Ureter (tissue), 1 donor: ENCODE measurements around the gene NECAB3. TPM values are rescaled to one million over a fixed set of nuclear protein-coding genes. Genes with fewer than 3 reads are reported as not detected.
"Not testable (repeated sequence)": the region's sequence is repeated elsewhere in the genome, so short reads cannot be mapped to it uniquely, and the experiment has no call there.

Experiments
- DNase-seq: peaks from one replicate; pipeline ENCODE4 v3.0.0-alpha.2; 2020; ENCODE audit warnings: low spot score
- total RNA-seq: library from RNA; stranded (reverse); gene quantifications from one replicate; pipeline ENCODE4 v1.2.4, GENCODE V29; 2023
- donor health status: DM: yes; HTN: yes; CAD: no.

NECAB3 gene
- total RNA-seq, 1 donor from 2014 or later, result 38.6 TPM

DNA sequence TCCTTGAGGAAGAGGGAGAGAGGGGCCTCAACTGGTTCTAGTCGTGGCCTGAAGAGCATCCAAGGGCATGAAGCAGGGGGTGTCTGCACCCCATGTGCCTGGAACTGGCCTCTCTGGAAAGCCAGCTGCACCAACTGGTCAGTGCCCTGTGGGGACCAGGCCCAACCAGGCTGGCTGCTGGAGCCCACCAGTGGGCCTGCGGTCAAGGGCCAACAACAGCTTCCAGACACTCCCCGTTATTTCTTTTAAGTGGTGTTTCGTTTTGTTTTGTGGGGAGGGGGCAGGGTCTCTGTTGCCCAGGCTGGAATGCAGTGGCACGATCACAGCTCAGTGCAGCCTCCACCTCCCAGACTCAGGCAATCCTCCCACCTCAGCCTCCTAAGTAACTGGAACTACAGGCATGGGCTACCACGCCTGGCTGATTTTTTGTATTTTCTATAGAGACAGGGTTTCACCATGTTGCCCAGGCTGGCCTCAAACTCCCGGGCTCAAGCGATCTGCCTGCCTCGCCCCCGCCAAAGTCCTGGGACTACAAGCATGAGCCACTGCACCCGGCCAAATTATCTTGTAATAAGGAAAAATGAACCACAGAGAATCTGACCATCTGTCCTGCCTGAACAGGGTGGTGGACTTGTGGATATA is 24.0 kb downstream of the NECAB3 start:
- DNase-seq, result no peak

DNA sequence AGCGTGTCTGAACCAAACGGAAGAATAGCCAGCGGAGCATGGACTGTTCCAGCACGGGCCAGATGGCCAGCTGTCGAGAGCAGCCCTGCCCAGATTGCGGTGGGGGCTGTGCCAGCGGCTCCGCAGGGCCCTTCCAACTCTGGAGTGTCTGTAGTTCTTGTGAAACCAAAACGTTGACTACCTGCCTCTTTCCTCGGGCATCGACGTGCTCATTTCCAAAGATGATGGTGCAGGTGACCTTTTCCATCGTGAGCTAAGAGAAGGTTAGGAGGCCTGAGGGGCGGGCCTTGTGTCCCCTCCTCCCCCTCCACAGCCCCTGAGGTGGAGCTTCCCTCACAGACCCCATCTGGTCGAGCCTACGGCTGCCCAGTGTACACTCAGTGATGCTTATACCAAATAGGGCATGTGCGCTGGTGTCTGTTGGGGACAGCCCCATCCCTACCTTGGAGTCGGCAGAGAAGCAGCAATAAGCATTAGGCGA is 25.0 kb downstream of the NECAB3 start:
- no peak for DNase-seq

DNA sequence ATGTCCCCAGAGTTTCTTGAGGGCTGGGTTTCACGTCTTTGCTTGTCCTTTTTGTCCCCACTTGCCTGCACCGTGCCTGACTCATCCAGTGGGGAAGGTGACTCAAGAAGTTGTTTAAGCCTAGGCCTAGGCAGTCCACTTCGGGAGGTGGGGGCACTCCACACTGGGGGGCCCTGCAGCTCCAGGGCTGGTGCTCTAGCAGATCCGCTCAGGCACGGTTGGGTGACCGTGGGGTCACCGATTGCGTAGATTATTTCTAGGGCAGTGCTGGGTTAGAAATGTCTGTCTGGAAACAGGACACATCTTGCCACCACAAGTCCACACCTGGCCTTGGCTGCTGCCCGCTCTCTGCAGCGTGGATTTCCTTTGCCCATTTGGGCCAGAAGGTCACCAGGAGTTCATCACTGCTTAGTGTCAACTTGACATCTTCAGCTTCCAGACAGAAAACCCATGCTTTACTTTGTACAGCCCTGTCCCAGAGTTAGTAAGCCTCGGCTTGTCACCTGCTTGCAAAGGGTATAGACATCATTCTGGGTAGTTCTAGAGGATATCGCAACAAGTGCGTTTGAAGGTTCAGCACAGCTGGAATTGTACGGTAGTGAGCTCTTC is 25.7 kb downstream of the NECAB3 start:
- DNase-seq, result no peak

DNA sequence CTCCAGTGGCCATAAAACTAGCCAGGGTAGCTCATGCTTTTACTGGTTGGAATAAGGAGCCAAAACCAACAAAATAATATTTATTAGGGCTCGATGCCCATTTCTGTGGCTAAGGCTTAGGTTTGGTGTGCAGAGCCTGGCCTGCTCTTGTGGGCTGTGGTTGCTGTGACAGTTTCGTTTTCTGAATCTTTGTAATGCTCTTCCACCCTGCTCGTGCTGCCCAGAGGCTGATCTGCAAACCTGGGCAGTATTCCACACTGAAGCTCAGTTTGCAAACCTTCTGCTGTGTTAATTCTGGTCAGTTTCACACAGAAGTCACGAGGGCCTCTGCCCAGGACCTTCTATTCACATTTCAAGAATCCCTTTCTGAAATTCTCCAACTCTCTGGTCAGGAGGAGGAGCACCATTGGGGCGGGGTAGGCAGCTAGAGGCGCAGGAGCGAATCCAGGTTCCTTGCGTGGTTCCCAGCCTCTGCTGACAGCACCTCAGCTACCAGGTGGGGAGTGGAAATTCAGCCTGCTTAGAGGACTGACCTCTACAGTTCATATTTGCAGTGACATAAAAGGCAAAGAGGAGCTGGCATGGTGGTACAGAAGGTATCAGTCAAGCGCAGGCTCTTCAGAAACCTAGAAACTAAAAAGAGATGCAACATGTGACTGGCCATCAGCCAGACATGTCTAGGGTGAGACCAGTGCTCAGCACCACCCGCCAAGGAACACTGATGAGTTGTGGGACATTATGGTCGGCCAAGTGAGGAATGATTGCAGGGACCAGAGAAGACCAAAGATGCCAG is 26.4 kb downstream of the NECAB3 start:
- DNase-seq, result no peak

DNA sequence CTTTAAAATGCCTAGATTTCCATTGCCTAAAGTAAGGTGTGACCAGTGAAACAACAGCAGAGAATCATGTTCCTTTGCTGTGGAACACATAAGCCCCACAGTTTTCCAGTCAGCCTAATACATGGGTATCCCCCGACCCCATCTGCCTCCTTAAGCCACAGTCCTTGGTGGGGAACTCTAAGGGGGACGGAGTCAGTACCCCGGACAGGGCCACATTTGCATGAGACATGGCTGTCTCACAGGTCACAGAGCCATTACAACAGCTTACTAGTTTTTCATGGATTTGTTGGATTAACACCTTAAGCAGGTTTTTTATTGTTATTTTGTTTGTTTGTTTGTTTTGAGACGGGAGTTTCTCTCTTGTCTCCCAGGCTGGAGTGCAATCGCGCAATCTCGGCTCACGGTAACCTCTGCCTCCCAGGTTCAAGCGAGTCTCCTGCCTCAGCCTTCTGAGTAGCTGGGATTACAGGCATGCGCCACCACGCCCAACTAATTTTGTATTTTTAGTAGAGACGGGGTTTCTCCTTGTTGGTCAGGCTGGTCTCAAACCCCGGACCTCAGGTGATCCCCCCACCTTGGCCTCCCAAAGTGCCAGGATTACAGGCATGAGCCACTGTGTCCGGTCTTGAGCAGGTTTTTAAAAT is 27.1 kb downstream of the NECAB3 start:
- not testable (repeated sequence) for DNase-seq

DNA sequence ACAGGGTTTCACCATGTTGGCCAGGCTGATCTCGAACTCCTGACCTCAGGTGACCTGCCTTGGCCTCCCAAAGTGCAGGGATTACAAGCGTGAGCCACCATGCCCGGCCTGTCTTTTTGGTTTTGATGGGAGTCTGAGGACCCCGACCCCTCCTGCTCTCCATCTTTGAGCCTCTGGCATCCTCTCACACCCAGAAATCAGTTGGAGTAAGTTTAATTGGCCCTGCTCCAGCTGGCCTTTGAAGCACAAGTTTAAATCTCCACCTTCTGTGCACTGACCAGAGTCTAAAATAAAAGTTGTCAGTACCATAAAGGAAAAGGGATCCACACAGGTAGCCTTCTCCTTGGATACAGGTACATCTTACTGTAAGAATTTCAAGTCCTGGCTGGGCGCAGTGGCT is 28.0 kb downstream of the NECAB3 start:
- DNase-seq, result no peak

DNA sequence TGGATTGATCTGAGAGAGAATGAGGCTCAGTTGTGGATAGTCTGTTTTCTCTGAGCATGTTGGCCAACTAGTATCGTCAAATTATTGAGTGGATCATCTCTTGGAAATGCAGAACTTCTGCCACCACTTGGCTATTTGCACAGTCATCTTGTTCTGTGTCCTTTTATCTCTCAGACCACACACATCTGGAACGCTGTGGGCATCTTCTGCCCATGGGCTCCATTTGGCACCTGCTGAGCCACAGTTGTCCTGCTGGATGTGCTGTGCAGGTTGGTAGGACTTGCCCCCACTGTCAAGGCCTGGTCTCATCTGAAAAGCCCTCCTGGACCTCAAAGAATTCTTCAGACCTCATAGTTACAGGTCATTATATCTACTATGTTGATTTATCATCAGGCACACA is 28.8 kb downstream of the NECAB3 start:
- DNase-seq, result no peak

DNA sequence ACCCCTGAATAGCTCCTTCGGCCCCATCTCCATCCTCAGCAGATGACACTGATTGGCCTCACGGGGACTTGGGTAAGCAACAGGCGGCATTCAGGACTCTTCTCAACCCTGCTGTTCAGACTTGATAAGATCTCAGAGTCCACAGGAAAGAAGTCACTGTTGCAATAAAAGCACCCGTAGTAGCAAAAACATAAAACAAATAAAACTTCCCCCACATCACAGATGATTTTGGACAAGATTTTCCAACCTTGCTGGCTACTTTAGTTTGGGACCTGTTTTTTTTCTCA is 29.2 kb downstream of the NECAB3 start:
- no peak for DNase-seq

DNA sequence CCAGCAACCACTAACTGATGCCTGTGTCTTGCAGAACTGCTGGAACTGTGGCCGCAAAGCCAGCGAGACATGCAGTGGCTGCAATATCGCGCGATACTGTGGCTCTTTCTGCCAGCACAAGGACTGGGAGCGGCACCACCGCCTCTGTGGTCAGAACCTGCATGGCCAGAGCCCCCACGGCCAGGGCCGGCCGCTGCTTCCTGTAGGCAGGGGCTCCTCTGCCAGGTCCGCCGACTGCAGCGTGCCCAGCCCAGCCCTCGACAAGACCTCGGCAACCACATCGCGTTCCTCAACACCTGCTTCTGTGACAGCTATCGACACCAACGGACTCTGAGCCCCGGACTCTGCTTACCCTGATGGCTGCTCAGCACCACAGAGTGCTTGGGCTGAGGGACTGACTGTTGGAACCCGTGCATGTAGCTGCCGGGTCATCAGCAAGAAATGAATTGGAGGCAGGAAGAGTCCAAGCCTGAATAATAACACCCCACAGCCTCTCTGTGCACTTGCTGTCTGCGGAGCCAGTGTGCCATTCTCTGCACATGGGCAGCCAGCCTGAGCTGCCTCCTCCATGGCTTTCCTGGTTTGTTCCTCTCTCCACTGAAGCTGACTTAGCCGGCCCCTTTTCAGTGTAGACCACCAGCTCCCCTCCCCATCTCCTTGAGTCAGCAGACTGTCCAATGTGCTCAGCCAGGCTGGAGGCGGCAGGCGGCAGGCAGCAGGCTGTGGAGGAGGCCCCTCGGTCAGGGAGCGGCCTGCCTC is 29.7 kb downstream of the NECAB3 start:
- no peak for DNase-seq

DNA sequence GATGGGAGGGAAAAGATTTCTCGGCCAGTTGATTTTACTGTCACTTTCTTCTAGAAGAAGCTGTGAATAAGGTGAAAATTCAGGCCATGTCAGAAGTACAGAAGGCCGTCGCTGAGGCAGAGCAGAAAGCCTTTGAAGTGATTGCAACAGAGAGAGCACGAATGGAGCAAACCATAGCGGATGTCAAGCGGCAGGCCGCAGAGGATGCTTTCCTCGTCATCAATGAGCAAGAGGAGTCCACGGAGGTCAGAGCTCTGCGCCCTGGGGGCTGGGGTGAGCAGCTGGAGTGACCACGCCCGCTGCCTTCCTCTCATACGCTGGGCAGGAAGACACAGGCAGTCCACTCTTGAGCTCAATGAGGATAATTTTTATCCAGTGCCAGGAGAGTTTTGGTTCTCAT is 33.9 kb downstream of the NECAB3 start:
- DNase-seq, result no peak

DNA sequence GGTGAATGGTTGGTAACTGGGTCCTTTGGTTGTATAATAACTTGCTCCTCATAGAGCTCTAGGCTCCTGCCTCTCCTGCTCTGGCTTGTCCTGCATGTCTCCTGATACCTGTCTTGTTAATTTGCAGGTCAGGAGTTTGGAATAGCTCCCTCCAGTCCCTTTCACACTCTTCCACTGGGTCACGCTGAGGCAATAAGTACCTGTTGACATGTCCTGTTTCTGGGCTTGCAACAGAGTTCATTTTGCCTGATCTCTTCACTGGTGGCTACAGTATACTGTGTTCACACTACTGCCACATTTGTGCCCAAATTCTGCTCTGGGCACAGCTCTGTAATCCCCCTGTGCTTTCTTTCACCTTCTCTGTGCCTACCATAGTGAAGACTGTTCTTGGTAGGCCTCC is 37.5 kb downstream of the NECAB3 start:
- no peak for DNase-seq

DNA sequence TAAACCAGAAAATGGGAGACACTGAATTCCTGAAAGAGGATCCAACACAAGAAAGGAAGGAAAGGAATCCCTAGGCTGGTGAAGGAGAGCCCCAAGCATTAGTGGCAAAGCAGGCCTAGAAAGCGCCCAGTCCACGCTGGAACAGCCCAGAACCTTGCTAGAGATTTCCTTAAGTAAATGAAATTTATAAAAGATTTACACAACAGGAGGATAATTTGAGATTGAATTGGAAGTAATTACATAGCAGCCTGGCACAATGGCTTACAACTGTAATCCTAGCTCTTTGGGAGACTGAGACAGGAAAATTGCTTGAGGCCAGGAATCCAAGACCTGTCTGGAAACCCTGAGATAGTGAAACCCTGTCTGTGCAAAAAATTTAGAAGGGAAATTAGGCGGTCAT is 38.9 kb downstream of the NECAB3 start:
- DNase-seq, result no peak

DNA sequence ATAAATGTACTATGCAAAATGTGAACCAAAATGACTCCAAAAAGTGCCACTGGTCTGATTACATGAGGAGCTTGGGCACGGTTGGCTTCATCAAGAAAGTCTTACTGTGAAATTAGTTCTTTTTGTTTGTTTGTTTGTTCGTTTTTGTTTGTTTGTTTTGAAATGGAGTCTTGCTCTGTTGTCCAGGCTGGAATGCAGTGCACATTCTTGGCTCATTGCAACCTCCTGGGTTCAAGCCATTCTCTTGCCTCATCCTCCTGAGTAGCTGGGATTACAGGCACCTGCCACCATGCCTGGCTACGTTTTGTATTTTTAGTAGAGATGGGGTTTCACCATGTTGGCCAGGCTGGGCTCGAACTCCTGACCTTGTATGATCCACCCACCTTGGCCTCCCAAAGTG is 42.3 kb downstream of the NECAB3 start:
- not testable (repeated sequence) for DNase-seq

DNA sequence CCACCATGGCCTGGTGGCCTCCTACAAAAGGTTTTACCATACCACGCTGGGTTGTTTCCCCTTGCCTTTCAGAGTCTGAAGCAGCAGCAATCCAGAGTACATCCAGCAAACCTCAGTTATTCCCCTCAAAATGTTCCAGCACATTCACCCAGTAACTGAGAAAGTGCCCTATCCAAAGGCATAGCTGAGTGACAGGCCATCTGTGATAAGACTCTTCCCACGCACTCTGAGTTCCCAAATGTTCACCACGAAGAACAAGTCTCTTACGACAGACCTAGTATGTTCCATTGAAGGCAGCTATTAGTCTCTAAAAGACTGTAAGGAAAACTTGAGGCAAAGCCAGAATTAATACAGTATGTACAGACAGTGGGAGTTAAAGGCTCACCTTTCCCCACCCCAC is 43.7 kb downstream of the NECAB3 start:
- DNase-seq, result no peak

DNA sequence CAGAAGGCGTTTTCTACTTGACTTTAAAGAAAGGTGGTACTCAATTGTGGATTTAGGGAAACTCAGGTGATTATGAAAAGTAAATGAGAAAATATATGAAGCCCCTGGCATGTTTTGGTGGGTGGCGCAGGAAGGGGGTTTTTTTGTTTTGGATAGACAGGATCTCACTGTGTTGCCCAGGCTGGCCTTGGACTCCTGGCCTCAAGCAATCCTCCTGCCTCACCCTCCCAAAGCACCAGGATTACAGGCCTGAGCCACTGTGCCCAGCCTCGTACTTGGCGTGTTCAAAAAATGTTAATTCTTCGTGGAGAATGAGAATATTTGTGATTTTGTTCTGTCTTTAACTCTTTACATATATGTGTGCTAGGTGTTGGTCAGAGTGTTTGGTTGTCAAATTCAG is 44.2 kb downstream of the NECAB3 start:
- no peak for DNase-seq

DNA sequence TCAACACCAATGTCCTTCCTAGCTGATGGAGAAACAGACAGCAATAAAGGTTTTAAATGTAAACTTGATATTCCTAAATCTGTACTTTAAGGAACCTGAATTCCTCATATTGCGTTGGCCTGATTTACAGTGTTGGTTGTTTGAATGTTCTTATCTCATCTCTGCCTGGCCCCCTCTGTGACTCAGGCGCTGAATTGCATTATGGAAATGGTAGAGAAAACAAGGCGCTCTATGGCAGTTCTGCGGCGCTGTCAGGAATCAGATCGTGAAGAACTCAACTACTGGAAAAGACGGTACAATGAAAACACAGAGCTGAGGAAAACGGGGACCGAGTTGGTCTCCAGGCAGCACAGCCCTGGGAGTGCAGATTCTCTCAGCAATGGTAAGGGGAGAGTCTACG is 44.7 kb downstream of the NECAB3 start:
- DNase-seq, result no peak

DNA sequence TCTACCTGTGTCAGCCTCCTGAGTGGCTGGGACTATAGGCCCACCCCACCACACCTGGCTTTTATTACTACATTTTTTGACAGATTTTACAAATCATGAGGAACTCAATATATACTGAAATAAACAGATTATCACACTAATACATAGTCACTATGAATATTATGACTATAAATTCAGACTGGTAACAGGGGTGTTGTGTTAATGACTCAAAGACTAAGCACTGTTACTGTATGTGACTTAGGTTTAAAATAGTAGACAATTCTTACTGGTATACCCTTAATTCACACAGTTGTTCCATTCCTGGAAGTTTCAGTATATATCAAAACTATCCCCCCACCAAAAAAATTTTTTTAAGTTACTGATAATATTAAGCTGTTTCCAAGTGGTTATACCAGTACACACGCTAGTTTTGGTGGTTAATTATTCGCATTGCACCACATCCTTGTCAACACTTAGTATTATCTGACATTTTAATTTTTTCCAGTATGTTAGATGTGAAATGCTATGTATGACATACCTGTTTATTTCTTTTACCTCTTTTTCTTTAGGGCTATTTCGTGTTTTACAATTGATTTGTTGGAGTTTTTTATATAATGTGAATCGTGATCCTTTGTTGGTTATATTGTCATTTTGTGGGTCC is 46.5 kb downstream of the NECAB3 start:
- no peak for DNase-seq

DNA sequence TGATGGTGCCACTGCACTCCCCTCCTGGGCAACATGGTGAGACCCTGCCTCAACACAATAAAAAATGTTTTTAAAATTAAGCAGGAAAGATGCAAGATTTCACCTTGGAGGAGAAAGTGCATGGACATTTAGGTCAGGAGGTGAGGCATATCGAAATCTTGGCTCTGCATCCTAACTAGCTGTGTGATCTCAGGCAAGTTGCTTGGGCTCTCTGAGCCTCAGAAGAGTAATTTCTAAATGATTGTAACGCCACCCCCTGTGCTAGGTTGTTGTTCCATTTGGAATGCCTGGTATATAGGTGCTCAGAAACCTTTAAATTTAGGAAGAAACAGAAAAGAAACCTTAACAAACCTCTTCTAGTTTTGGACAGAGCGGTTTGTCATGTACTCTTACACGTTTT is 48.0 kb downstream of the NECAB3 start:
- DNase-seq, result no peak

DNA sequence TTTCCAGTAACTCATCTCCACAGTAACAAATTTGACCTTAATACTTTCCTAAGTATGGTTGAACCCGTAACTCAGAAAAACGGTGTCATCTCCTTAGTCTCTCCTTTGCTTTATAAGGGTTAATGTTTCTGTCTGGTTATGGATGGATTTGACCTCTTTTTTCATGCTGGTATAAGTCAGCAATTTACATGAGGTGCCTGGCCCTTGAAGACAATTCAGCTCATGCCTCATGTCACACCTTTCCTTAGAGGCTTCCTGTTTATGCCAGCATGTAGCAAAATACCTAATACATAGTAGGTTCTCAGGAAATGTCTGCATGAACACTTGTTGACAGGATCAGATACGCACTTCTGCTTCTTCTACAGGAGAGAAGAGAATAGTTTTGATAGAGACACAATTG is 49.8 kb downstream of the NECAB3 start:
- DNase-seq, result no peak

DNA sequence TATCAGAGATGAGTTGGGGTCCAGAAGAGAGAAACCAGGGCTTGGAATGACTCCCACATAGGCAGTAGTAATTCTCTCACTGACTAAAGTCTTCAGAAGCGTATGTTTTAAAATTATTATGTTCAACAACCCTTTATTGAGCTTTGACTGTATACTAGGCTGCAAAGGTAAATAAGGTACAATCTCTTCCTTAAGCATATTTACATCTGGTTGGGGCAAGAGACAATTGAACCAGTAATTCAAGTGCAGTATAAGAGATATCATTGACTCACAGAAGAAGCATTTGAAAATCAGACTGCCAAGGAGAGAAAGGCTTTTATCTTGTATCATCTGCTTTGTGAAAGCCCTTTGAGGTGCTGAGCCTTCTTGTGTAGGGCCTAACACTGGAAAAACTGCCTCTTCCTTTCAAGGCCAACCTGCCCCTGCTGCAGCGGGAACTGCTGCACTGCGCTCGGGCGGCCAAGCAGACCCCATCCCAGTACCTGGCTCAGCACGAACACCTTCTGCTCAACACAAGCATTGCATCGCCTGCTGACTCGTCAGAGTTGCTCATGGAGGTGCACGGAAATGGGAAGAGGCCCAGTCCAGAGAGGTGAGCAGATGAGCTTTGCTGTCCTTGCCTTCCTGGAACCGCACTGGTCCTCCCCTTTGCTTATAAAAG is 51.4 kb downstream of the NECAB3 start:
- DNase-seq, result no peak
